Mammary epithelial cell (primary cell): ENCODE results near the gene IKBKE.

Experiments used
- CTCF ChIP-seq, 2 donors: IDR thresholded peaks in 1 of 2; conservative IDR thresholded peaks in 1 of 2; 2 replicates each; pipeline ENCODE4 v1.5.1; 2011 to 2012; ENCODE audit warnings: inconsistent platforms in 2 of 2, low read length in 2 of 2, mild to moderate bottlenecking in 2 of 2, control low read depth in 1 of 2, low read depth in 1 of 2; ENCODE audit not compliant: insufficient read depth in 1 of 2; ENCODE audit errors: extremely low read depth in 1 of 2
- EZH2 ChIP-seq: IDR thresholded peaks from 2 replicates; pipeline ENCODE4 v1.6.1; 2012; ENCODE audit warnings: low read length, inconsistent platforms, borderline replicate concordance

GRCh38 chr1:206430031-206430983 lies 40.0 kb upstream of the IKBKE start:
- no peak for TF ChIP-seq CTCF (conservative IDR thresholded peaks at IDR 0.05 in 1 of 2, IDR thresholded peaks at IDR 0.05 in 1 of 2; ENCODE audit: extremely low read depth in 1 of 2, insufficient read depth in 1 of 2, low read depth in 1 of 2, low read length in 2 of 2)
- TF ChIP-seq EZH2: no peak
